Right lobe of liver (tissue), 6 donors: ENCODE data around the gene CDR2. TPM values are rescaled to one million over a fixed set of nuclear protein-coding genes. Genes with fewer than 3 reads are reported as not detected.

Experiments
- ATAC-seq, 4 donors: fragments of 200-7000 bp; cut with Tn5 transposase; one replicate each; pipeline ENCODE4 v1.9.1; 2020; ENCODE audit warnings: mild to moderate bottlenecking in 4 of 4, moderate library complexity in 4 of 4
- DNase-seq, 3 donors: peaks; one replicate each; pipeline ENCODE4 v3.0.0-alpha.2; 2020
- H3K27ac ChIP-seq, 3 donors: fragments of 200-600 bp; one replicate each; pipeline ENCODE4 v1.8.0; 2022
- H3K27me3 ChIP-seq, 2 donors: fragments of 200-600 bp; one replicate each; pipeline ENCODE4 v1.8.0; 2022
- H3K36me3 ChIP-seq, 4 donors: fragments of 200-600 bp; sonication (generic) in 1 of 4; one replicate each; pipeline versions ENCODE4 v1.5.1 to v1.8.0; 2017 to 2022; ENCODE audit warnings: control low read depth in 1 of 4
- H3K4me1 ChIP-seq, 4 donors: fragments of 200-600 bp; sonication (generic) in 1 of 4; one replicate each; pipeline versions ENCODE4 v1.5.1 to v1.8.0; 2017 to 2022; ENCODE audit warnings: control low read depth in 1 of 4
- H3K4me3 ChIP-seq, 3 donors: fragments of 200-600 bp; one replicate each; pipeline ENCODE4 v1.8.0; 2022
- H3K9me3 ChIP-seq, 4 donors: fragments of 200-600 bp; sonication (generic) in 1 of 4; one replicate each; pipeline versions ENCODE4 v1.5.1 to v1.8.0; 2017 to 2022; ENCODE audit warnings: control low read depth in 1 of 4
- POLR2A ChIP-seq: fragments of 450-650 bp; IDR thresholded peaks from one replicate; pipeline ENCODE4 v1.6.1; 2017; ENCODE audit warnings: antibody characterized with exemption, mild to moderate bottlenecking
- WGBS: methylation state at CpG from one replicate; pipeline ENCODE4 v1.1.6; 2018; ENCODE audit warnings: low coverage, low lambda C conversion rate; ENCODE audit not compliant: insufficient coverage; ENCODE audit errors: missing lambda C conversion rate; 5-methylcytosine and 5-hydroxymethylcytosine counted together
- intact Hi-C, 2 donors: fragments of 100-400 bp; cut with DNase I; formaldehyde crosslinking; loops; one replicate each; pipeline versions ENCODE4 v1.11.2 to v1.14.1; 2022
- total RNA-seq, 6 experiments: library from RNA; depleted of rRNA in 2 of 6; stranded (reverse); fragments of >200 nt in 2 of 6; fragmentation: NEBNext Ultra II Directional in 3 of 6; extraction: Animal tissue kit (Norgen Biotek cat#: 25700) in 3 of 6; gene quantifications; one replicate each; pipeline versions ENCODE4 v1.1.0 to v1.2.4, GENCODE V29; 2016 to 2023
- TF ChIP-seq, protein P1 (sequence below), 4 donors: fragments of 200-600 bp in 3 of 4; fragments of 450-650 bp in 1 of 4; IDR thresholded peaks; one replicate each; pipeline versions ENCODE4 v1.5.1 to v1.8.0; 2016 to 2022; ENCODE audit warnings: antibody characterized with exemption in 4 of 4, mild to moderate bottlenecking in 2 of 4
- donor health status: DM: no; HTN: yes; CAD: no.
- donor health status: DM: no; HTN: no; CAD: no.
- donor health status: DM: no; HTN: no; CAD: no.
- donor health status: DM: no; HTN: yes; CAD: no.
- donor health status: DM: no; HTN: yes; CAD: no.

Gene CDR2
- total RNA-seq, 6 experiments from 2014 or later = 8.2 to 16.8 (median 14.2) TPM

DNA sequence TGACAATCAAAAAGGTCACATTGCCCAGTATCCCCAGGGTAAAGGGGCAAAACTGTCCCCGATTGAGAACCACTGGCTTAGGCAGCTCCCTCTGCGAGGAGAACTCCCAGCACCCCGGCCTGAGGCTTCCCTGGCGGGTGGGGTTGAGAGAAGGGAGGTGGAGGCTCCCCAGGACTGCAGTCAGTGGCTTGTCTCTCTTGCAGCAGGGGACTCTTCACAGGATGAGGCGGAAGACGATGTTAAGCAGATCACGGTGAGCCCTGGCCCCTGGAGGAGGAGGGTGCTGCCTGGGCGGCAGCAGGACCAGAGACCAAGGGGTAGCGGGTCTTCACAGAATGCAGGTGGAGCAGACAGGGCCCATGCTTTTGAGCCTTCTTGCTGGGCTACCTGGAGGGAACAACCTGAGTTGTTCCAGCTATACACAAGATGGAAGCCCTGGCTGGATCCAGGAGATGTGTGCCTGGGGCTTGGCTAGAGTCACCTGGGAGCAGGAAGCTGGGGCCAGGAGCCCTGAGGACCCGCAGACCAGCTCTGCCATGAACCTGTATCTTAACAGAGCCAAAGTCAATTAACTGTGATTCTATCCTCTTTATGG is 60.4 kb downstream of the CDR2 start:
- no peak for TF ChIP-seq POLR2A
- TF ChIP-seq, protein P1, sequence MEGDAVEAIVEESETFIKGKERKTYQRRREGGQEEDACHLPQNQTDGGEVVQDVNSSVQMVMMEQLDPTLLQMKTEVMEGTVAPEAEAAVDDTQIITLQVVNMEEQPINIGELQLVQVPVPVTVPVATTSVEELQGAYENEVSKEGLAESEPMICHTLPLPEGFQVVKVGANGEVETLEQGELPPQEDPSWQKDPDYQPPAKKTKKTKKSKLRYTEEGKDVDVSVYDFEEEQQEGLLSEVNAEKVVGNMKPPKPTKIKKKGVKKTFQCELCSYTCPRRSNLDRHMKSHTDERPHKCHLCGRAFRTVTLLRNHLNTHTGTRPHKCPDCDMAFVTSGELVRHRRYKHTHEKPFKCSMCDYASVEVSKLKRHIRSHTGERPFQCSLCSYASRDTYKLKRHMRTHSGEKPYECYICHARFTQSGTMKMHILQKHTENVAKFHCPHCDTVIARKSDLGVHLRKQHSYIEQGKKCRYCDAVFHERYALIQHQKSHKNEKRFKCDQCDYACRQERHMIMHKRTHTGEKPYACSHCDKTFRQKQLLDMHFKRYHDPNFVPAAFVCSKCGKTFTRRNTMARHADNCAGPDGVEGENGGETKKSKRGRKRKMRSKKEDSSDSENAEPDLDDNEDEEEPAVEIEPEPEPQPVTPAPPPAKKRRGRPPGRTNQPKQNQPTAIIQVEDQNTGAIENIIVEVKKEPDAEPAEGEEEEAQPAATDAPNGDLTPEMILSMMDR (IDR thresholded peaks at IDR 0.05) = no peak
- ATAC-seq = no peak
- Histone ChIP-seq H3K36me3 (peaks cover 0 to 79% (median 12%) of the 10 kb centered on the region in 4 donors), H3K9me3 (no peaks in the 10 kb centered on the region), H3K4me1 (no peaks in the 10 kb centered on the region), H3K4me3 (no peak overlapping the region), H3K27ac (no peak overlapping the region), H3K27me3 (no peaks in the 10 kb centered on the region)
- intact Hi-C loops = loop anchor here in 1 of 2 donors (10.0 kb wide), 1 partner anchor 351 kb away; no protein-coding TSS in a partner anchor
- 93% methylated on average over 5 of the region's 10 CpGs for WGBS
- peak in 2 of 3 donors; percentile 9 to 35 for DNase-seq

DNA sequence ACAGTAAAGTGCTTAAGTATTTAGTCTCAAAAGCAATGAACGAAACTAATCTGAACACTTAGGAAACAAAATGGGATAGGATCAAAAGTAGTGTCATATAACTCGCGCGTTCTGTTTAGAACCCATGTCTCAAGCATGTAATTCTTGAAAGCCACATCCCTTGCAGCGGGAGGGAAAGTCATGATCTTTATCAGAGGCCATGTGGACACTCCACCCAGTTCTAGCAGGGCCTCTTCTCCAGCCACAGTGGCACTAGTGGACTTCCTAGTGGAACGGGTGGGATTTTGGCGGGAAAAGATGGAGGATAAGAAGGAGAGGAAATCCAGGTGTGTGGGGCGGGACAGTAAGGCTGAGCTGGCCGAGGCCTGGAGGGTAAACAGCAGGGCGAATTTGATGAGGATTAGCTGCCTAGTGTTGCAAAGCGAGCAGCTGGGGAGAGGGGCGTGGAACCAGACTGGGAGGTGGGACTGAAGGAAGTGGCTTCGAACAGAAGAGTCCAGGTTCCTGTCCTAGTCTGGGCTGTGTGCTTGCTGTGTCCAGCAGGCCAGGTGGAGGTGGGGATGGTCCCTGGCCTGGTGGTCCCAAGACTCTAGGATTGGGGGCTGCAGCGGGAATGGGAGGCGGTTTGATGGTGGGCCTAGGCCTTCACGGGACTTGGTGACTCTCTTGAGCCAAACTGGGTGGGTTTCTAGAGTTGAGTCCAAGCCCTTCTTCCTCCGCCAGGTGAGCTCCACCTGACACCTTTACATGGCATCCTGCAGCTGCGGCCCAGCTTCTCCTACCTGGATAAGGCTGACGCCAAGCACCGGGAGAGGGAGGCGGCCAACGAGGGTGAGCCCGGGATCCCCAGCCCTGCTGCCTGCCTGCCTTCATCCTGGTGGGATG is 61.3 kb downstream of the CDR2 start:
- intact Hi-C loops = loop anchor here in 1 of 2 donors (10.0 kb wide), 1 partner anchor 352 kb away; no protein-coding TSS in a partner anchor
- WGBS = 89% methylated on average over 13 of the region's 23 CpGs

DNA sequence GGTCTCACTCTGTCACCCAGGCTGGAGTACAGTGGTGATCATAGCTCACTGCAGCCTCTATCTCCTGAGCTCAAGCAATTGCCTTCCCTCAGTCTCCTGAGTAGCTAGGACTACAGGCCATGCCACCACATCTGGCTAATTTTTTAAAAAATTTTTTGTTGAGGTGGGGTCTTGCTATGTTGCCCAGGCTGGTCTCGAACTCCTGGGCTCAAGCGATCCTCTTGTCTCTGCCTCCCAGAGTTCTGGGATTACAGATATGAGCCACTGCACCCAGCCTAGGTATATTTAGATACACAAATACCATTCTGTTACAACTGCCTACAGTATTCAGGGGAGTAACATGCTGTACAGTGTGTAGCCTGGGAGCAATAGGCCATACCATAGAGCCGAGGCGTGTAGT is 62.9 kb downstream of the CDR2 start:
- Histone ChIP-seq H3K36me3 (peaks cover 0 to 84% (median 16%) of the 10 kb centered on the region in 4 donors), H3K9me3 (no peaks in the 10 kb centered on the region), H3K27ac (no peak overlapping the region), H3K27me3 (no peaks in the 10 kb centered on the region), H3K4me3 (no peak overlapping the region), H3K4me1 (no peaks in the 10 kb centered on the region)
- ATAC-seq (no peak), DNase-seq (no peak)
- TF ChIP-seq, protein P1 (IDR thresholded peaks at IDR 0.05) = no peak
- TF ChIP-seq POLR2A = no peak
- intact Hi-C loops = loop anchor here in 1 of 2 donors (10.0 kb wide), 1 partner anchor 353 kb away; no protein-coding TSS in a partner anchor
- WGBS = 93% methylated on average over 3 of the region's 4 CpGs

More for the DNA sequence above, 61.3 kb downstream of the CDR2 start:
- Histone ChIP-seq H3K27ac (no peak overlapping the region), H3K4me1 (no peaks in the 10 kb centered on the region), H3K36me3 (peaks cover 0 to 82% (median 12%) of the 10 kb centered on the region in 4 donors), H3K4me3 (no peak overlapping the region), H3K9me3 (no peaks in the 10 kb centered on the region), H3K27me3 (no peaks in the 10 kb centered on the region)
- ATAC-seq (no peak), DNase-seq (peak in 2 of 3 donors; percentile 11 to 33)
- TF ChIP-seq, protein P1 (IDR thresholded peaks at IDR 0.05) = no peak
- TF ChIP-seq POLR2A = no peak

DNA sequence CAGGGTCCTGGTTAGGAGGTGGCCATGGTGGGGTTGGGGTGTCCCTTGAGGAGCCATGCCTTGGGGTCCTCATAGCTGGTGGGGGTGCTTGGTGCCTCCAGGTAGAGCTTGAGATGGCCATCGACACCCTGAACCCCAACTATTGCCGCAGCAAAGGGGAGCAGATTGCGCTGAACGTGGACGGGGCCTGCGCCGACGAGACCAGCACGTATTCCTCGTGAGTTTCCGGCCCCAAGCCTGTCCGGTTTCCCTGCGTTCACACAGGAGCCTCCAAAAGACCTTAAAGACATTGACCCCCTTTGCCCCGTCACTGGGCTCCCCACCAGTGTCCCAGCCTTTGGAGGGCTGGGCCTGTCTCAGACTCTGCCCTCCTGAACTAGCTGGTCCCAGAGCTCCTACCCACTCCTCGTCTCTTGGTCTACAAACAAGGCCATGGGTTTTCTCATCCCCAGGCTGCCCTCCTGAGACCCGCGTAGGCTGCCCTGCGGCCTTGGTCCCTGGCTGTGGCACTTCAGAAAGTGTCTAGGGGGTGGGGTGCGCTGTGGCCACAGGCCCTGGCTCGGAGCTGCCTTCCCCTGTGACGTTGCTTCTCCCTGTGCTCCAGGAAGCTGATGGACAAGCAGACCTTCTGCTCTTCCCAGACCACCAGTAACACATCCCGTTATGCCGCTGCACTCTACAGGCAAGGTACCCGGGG is 65.4 kb downstream of the CDR2 start:
- Histone ChIP-seq H3K36me3 (peaks cover 0 to 68% (median 20%) of the 10 kb centered on the region in 4 donors), H3K27ac (no peak overlapping the region), H3K27me3 (no peaks in the 10 kb centered on the region), H3K4me3 (no peak overlapping the region), H3K9me3 (no peaks in the 10 kb centered on the region), H3K4me1 (no peaks in the 10 kb centered on the region)
- intact Hi-C loops = no loop called here
- no peak for ATAC-seq
- no peak for DNase-seq
- 83% methylated on average over 2 of the region's 24 CpGs for WGBS
- no peak for TF ChIP-seq POLR2A
- TF ChIP-seq, protein P1 (IDR thresholded peaks at IDR 0.05) = no peak
